Measurements from ENCODE around the gene TMEM243. TPM values are rescaled to one million over a fixed set of nuclear protein-coding genes. Genes with fewer than 3 reads are reported as not detected.
A peak's percentile ranks its signal among the peaks of the same experiment; 100 is the strongest.

Gene TMEM243
- total and polyA plus RNA-seq, 2 of the 4 experiments (the other 2 are of a cell fraction): 28.7 to 31.1 TPM

- no peak overlapping the region for H2BK5ac ChIP-seq (ENCODE audit: low read depth, low read length, poor library complexity, severe bottlenecking)
- H3K27ac ChIP-seq (ENCODE audit: insufficient read depth, low read length): no peak overlapping the region
- no peak overlapping the region for H4K8ac ChIP-seq (ENCODE audit: low read depth in 2 of 2, low read length in 2 of 2)
- H3K27me3 ChIP-seq (ENCODE audit: control insufficient read depth, insufficient read depth, low read length): no peaks in the 10 kb centered on the region
- peaks cover 5% of the 10 kb centered on the region; the same call in 1 of the 2 replicates for H4K20me1 ChIP-seq (ENCODE audit: insufficient read depth, low read length)
- WGBS, 2 experiments (ENCODE audit: extremely low coverage in 2 of 2, insufficient read length in 1 of 2): no CpG with 5 or more reads among the region's 2 CpGs
- no peak overlapping the region for H3K4me3 ChIP-seq (ENCODE audit: insufficient read depth, low read depth, low read length)
- no peak overlapping the region for H2BK20ac ChIP-seq (ENCODE audit: low read depth, low read length)
- no peak overlapping the region for H3K4ac ChIP-seq (ENCODE audit: low read depth, low read length)
- BruUV-seq (replicated peaks): no TSS peak
- in situ Hi-C loops (cut with MboI; ENCODE audit: low sequenced_read_pairs) (no loop called here), intact Hi-C loops (cut with micrococcal nuclease) (loop anchor here (2.0 kb wide), 1 partner anchor 14 kb away; no protein-coding TSS in a partner anchor), dilution Hi-C loops (cut with HindIII; ENCODE audit: low sequenced_read_pairs, unreplicated experiment) (no loop called here)
- H2BK15ac ChIP-seq (ENCODE audit: low read depth, low read length): no peak overlapping the region
- no peak overlapping the region for H3K18ac ChIP-seq (ENCODE audit: low read depth, low read length)
- H3K4me1 ChIP-seq (ENCODE audit: control insufficient read depth, insufficient read depth, low read length): no peaks in the 10 kb centered on the region
- DNase-seq: no peak
- peaks cover 2% of the 10 kb centered on the region; the same call in 1 of the 2 replicates for H3K9me1 ChIP-seq (ENCODE audit: insufficient read depth, low read length)
- H2AK5ac ChIP-seq (ENCODE audit: low read depth, low read length): no peak overlapping the region
- H4K91ac ChIP-seq (ENCODE audit: insufficient read depth, low read depth, low read length): no peak overlapping the region
- H2BK120ac ChIP-seq (ENCODE audit: low read depth, low read length): no peak overlapping the region
- no peak overlapping the region for H4K5ac ChIP-seq (ENCODE audit: low read depth, low read length)
- CTCF ChIA-PET: no interaction called here
- no peaks in the 10 kb centered on the region for H3K9me3 ChIP-seq (ENCODE audit: control insufficient read depth, insufficient read depth, low read length)
- peaks cover 24 to 26% of the 10 kb centered on the region in 2 experiments for H3K79me1 ChIP-seq (ENCODE audit: low read depth in 1 of 2, low read length in 2 of 2)
- no peak overlapping the region for H2AK9ac ChIP-seq (replicated peaks; ENCODE audit: low read depth, low read length, poor library complexity)
- POLR2A ChIA-PET (ENCODE audit: unreplicated experiment): no interaction called here
- no peak overlapping the region for H3K23ac ChIP-seq (ENCODE audit: low read depth, low read length)
- no peak overlapping the region for H3K14ac ChIP-seq (replicated peaks; ENCODE audit: low read depth, low read length)
- no peak overlapping the region for H3K56ac ChIP-seq (ENCODE audit: extremely low read depth, insufficient read depth, low read length)
- ATAC-seq (ENCODE audit: low read depth): no peak
- no peak overlapping the region for H3K9ac ChIP-seq (ENCODE audit: low read depth, low read length)
- TF ChIP-seq RFX5 (IDR thresholded peaks at IDR 0.05; ENCODE audit: low read depth, low read length) (no peak), SMC3 (IDR thresholded peaks at IDR 0.05; ENCODE audit: low read depth, low read length) (no peak), ELK1 (IDR thresholded peaks at IDR 0.05; ENCODE audit: borderline replicate concordance, low read depth, low read length) (no peak), FOS (IDR thresholded peaks at IDR 0.05; ENCODE audit: low read depth, low read length) (no peak), MAFK (IDR thresholded peaks at IDR 0.05; ENCODE audit: low read depth, low read length) (peak; percentile 53)
- peaks cover 31% of the 10 kb centered on the region for H3K36me3 ChIP-seq (ENCODE audit: control insufficient read depth, insufficient read depth, low read length)
- H3K4me2 ChIP-seq (ENCODE audit: low read depth, low read length): no peak overlapping the region
- H2AFZ ChIP-seq (replicated peaks; ENCODE audit: low read length, poor library complexity): no peak overlapping the region
Measured at GRCh38 chr7:87164433-87164832, 55.1 kb downstream of the TMEM243 start.

All from IMR-90 (cell line).